GM12864 (cell line): Measurements from ENCODE around the gene GNA12.

Source experiments
- DNase-seq: peaks from one replicate; pipeline ENCODE4 v3.0.0-alpha.2; 2011; ENCODE audit warnings: low read depth
- H3K4me3 ChIP-seq: 2 replicates; pipeline ENCODE4 v1.5.1; 2011; ENCODE audit warnings: mild to moderate bottlenecking, low read depth, low read length, control low read depth
- TF ChIP-seq, protein P1 (sequence below): IDR thresholded peaks from 2 replicates; pipeline ENCODE4 v1.5.1; 2011; ENCODE audit warnings: low read depth, mild to moderate bottlenecking, moderate library complexity, low read length, control low read depth, inconsistent platforms; ENCODE audit errors: missing control alignments

GNA12 gene

DNA sequence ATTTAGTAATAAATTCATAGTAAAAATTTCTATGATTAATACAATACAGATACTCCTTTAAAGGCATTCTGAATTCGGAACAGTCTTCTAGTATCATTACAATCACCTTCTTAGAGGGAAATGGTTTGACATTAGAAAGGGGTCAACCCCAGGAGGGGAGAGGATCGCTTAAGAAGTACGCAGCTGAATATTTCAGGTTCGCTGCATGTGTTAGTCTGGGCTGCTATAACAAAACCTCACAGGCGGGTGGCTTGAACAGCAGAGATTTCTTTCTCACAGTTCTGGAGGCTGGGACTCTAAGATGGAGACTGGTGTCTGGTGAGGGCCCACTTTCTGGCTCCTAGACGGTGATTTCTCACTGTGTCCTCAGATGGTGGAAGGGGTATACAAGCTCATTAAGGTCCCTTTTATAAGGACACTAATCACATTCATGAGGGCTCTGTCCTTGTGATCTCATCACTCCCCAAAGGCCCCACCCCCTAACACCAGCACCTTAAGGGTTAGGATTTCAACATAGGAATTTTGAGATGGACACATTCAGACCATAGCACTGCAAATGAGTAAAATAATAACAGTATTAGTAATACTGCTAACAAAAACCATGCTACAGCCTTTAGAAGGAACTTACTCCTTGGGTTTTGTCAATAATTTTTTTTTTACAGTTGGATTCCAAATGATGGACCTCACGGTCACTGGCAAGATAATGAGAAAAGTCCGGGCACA lies 34.0 kb downstream of the GNA12 start:
- TF ChIP-seq, protein P1, sequence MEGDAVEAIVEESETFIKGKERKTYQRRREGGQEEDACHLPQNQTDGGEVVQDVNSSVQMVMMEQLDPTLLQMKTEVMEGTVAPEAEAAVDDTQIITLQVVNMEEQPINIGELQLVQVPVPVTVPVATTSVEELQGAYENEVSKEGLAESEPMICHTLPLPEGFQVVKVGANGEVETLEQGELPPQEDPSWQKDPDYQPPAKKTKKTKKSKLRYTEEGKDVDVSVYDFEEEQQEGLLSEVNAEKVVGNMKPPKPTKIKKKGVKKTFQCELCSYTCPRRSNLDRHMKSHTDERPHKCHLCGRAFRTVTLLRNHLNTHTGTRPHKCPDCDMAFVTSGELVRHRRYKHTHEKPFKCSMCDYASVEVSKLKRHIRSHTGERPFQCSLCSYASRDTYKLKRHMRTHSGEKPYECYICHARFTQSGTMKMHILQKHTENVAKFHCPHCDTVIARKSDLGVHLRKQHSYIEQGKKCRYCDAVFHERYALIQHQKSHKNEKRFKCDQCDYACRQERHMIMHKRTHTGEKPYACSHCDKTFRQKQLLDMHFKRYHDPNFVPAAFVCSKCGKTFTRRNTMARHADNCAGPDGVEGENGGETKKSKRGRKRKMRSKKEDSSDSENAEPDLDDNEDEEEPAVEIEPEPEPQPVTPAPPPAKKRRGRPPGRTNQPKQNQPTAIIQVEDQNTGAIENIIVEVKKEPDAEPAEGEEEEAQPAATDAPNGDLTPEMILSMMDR: no peak
- H3K4me3 ChIP-seq: no peak overlapping the region
- DNase-seq: no peak

DNA sequence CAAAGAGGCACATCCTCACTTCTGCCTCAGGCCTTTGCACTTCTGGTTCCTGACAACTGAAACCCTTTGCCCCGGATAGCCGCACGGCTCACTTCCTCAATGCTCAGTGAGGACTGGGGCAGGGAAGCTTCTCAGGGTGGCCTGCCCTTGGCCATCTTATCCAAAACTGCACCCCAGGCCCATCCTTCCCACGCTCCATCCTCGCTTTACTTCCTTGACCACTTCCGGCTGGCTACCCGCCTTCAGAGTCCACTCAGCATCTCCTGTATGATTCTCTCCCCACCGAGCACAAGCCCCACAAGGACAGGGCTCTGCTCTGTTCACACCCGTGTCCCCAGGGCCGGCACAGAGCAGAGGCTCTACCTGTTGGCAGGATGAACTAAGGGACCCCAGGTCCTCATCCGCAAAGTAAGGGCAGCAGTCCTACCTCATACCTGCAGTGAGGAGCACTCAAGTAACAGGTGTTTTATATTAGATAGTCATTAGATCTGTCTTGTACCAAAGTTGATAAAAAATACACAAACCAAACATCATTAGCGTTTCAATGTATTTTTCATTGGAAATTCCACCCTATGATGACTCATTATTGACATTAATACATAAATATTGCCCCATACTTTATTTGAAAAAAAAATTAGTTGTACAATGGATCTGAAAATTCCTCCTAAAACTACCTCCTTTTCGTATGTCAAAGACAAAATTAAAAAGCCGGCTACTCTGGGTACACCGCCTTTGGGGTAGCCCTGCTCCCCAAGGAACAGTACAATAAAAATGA lies 35.0 kb downstream of the GNA12 start:
- H3K4me3 ChIP-seq: no peak overlapping the region
- DNase-seq: no peak
- TF ChIP-seq, protein P1: no peak

DNA sequence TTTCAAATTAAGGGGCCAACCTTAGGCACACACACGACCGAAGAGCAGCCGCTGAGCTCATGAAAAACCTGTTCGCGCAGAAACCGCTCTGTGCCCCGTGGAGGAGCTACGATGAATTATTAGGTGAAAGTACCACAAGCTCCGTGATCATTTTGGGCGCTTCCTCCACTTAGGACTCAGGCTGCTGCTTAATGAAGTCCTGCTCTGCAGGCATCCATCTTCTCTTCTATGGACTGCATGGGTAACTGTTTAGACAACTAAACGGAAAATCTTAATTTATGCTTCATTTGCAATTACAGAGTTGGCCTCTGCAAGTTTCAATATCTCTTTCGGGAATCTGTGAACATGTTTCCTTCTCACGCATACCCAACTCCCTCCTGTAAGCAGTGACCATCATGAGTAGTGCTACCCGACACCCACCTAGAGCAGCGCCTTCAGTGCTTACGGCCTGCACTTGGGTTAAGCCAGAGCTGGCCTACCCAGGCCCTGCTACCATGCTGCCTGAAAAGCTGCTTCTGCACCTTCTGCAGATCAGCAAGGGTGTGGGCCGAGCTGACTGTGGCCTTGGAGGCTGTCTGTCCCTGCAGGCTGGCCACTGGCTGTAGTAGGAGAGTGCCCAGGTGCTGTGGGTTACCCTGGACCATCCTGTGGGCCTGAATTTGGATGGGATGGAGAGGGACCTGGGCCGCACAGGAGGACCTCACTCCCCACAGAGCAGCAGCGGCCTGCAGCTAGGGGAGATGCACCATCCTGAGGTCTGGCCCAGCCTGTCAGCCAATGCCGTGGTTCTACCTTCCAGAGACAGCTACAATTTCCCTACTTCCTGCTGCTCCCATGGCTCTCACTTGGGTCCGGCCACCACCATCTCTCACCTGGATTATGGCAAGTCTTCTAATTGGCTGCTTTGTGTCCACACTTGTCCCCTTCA lies 36.0 kb downstream of the GNA12 start:
- no peak overlapping the region for H3K4me3 ChIP-seq
- TF ChIP-seq, protein P1: no peak
- DNase-seq: no peak

DNA sequence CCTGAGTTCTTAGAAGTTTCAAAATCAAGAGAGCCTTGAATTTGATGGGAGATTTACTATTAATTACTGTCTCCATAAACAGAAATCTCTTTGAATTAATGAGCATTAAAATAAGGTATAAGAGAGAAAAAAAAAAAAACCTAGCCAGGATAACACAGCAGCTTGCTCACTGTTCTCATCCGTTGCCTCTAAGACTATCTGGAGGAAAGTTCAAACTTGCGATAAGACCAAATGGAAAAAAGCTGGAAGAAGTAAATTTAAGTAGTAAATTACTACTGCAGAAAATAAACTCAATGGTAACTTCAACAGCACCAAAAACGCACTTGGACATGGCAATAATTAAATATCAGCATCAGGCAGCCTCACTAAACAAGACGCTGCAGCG lies 36.7 kb downstream of the GNA12 start:
- TF ChIP-seq, protein P1: no peak
- no peak for DNase-seq
- no peak overlapping the region for H3K4me3 ChIP-seq

DNA sequence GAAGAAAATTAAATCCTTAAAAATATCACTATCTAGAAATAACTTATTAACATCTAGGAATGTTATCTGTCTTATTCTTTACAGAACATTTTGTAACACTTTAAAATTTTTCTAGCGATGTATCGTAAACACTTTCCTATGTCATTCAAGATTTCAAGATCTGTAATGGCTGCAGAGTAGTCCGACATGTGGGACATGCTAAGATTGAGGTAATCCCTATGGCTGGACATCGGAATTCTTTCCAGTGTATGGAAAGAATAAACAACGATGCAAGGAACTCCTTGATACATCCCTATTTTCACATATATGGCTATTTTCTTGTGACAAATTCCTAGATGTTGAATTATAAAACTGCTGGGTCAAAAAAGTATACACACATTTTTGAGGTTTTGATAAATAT lies 37.5 kb downstream of the GNA12 start:
- TF ChIP-seq, protein P1: no peak
- H3K4me3 ChIP-seq: no peak overlapping the region
- DNase-seq: no peak

DNA sequence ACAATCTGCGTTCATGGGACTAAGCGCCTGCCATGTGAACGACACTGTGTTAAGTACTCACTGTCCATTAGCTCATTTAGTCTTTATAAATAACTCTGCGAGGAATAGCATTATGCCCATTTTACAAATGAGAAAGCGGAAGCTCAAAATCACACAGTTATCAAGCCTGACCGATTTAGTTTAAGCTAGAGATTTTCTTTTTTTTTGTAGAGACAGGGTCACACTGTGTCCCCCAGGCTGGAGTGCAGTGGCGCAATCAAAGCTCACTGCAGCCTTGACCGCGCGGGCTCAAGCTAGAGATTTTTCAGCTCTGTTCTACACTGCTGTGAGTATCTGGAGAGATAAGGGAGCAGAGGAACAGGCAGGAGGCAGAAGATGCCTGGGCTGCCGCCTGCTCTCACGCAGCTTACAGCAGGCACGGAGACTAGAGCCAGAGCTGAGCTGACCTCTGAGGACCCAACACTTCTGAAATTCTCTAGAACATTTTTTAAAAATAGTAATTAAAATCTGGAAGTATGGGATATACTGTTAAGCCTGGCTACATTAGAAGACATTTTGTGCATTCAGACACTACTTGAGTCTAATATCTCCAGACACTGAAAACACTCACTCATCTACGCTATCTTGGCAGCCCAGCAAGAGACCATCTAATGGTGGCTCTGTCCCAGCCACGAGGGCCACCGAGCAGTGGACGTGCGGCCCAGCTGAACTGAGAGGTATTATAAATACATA lies 38.7 kb downstream of the GNA12 start:
- no peak overlapping the region for H3K4me3 ChIP-seq
- no peak for DNase-seq
- TF ChIP-seq, protein P1: no peak
